Rectal smooth muscle tissue (tissue), 1 donor: ENCODE measurements around the gene SECTM1.

ENCODE experiments used
- H3K27ac ChIP-seq: one replicate; pipeline ENCODE4 v1.7.0; 2013; ENCODE audit warnings: low read depth, low read length, inconsistent platforms
- H3K27me3 ChIP-seq: one replicate; pipeline ENCODE4 v1.7.0; 2013; ENCODE audit warnings: low read length; ENCODE audit not compliant: control insufficient read depth, insufficient read depth
- H3K36me3 ChIP-seq: one replicate; pipeline ENCODE4 v1.7.0; 2013; ENCODE audit warnings: low read length; ENCODE audit not compliant: control insufficient read depth, insufficient read depth
- H3K4me1 ChIP-seq: one replicate; pipeline ENCODE4 v1.7.0; 2013; ENCODE audit warnings: low read length; ENCODE audit not compliant: control insufficient read depth, insufficient read depth
- H3K4me3 ChIP-seq: one replicate; pipeline ENCODE4 v1.7.0; 2013; ENCODE audit warnings: low read length
- H3K9ac ChIP-seq: one replicate; pipeline ENCODE4 v1.7.0; 2013; ENCODE audit warnings: low read length

Gene SECTM1

GRCh38 chr17:82334622-82335394, 1.2 kb upstream of the SECTM1 start:
- no peaks in the 10 kb centered on the region for H3K36me3 ChIP-seq
- H3K27me3 ChIP-seq = peaks cover 5% of the 10 kb centered on the region
- peaks cover 21% of the 10 kb centered on the region for H3K4me1 ChIP-seq
- H3K9ac ChIP-seq = no peak overlapping the region
- peak overlapping the region; percentile 53 for H3K27ac ChIP-seq
- H3K4me3 ChIP-seq = peak overlapping the region; percentile 71

GRCh38 chr17:82334204-82334621, 647 bp upstream of the SECTM1 start:
- H3K9ac ChIP-seq = no peak overlapping the region
- peaks cover 21% of the 10 kb centered on the region for H3K4me1 ChIP-seq
- H3K27ac ChIP-seq = peak overlapping the region; percentile 53
- H3K36me3 ChIP-seq = no peaks in the 10 kb centered on the region
- peaks cover 5% of the 10 kb centered on the region for H3K27me3 ChIP-seq
- H3K4me3 ChIP-seq = peak overlapping the region; percentile 71

- H3K4me3 ChIP-seq = peak overlapping the region; percentile 57
- no peak overlapping the region for H3K9ac ChIP-seq
- peaks cover 5% of the 10 kb centered on the region for H3K27me3 ChIP-seq
- no peaks in the 10 kb centered on the region for H3K36me3 ChIP-seq
- H3K4me1 ChIP-seq = peaks cover 17% of the 10 kb centered on the region
- H3K27ac ChIP-seq = no peak overlapping the region
These were observed 792 bp downstream of the SECTM1 start for GRCh38 chr17:82332669-82333278.

GRCh38 chr17:82331345-82331939, 2.1 kb downstream of the SECTM1 start:
- H3K36me3 ChIP-seq = no peaks in the 10 kb centered on the region
- H3K27ac ChIP-seq = no peak overlapping the region
- no peak overlapping the region for H3K4me3 ChIP-seq
- peaks cover 5% of the 10 kb centered on the region for H3K27me3 ChIP-seq
- H3K4me1 ChIP-seq = peaks cover 17% of the 10 kb centered on the region
- no peak overlapping the region for H3K9ac ChIP-seq

GRCh38 chr17:82330322-82331239, 3.0 kb downstream of the SECTM1 start:
- Histone ChIP-seq H3K4me3 (peak overlapping the region; percentile 24), H3K36me3 (no peaks in the 10 kb centered on the region), H3K9ac (no peak overlapping the region), H3K27ac (no peak overlapping the region), H3K4me1 (peaks cover 17% of the 10 kb centered on the region), H3K27me3 (peaks cover 5% of the 10 kb centered on the region)

GRCh38 chr17:82329683-82330321, 3.8 kb downstream of the SECTM1 start:
- Histone ChIP-seq H3K4me1 (peaks cover 11% of the 10 kb centered on the region), H3K27ac (no peak overlapping the region), H3K27me3 (peaks cover 5% of the 10 kb centered on the region), H3K36me3 (no peaks in the 10 kb centered on the region), H3K4me3 (no peak overlapping the region), H3K9ac (no peak overlapping the region)

GRCh38 chr17:82328994-82329507, 4.5 kb downstream of the SECTM1 start:
- H3K36me3 ChIP-seq = no peaks in the 10 kb centered on the region
- H3K4me3 ChIP-seq = peak overlapping the region; percentile 10
- no peak overlapping the region for H3K27ac ChIP-seq
- peaks cover 6% of the 10 kb centered on the region for H3K4me1 ChIP-seq
- H3K9ac ChIP-seq = no peak overlapping the region
- H3K27me3 ChIP-seq = peaks cover 5% of the 10 kb centered on the region

GRCh38 chr17:82328141-82328993, 5.2 kb downstream of the SECTM1 start:
- H3K27me3 ChIP-seq = peaks cover 5% of the 10 kb centered on the region
- peaks cover 6% of the 10 kb centered on the region for H3K4me1 ChIP-seq
- H3K36me3 ChIP-seq = no peaks in the 10 kb centered on the region
- no peak overlapping the region for H3K27ac ChIP-seq
- H3K4me3 ChIP-seq = no peak overlapping the region
- no peak overlapping the region for H3K9ac ChIP-seq

- Histone ChIP-seq H3K9ac (no peak overlapping the region), H3K27ac (no peak overlapping the region), H3K27me3 (peaks cover 5% of the 10 kb centered on the region)
These were observed 5.8 kb downstream of the SECTM1 start for GRCh38 chr17:82327757-82328140.

GRCh38 chr17:82327289-82327688, 6.3 kb downstream of the SECTM1 start:
- peaks cover 6% of the 10 kb centered on the region for H3K4me1 ChIP-seq
- H3K27ac ChIP-seq = no peak overlapping the region
- H3K9ac ChIP-seq = no peak overlapping the region
- no peaks in the 10 kb centered on the region for H3K36me3 ChIP-seq
- peaks cover 5% of the 10 kb centered on the region for H3K27me3 ChIP-seq
- H3K4me3 ChIP-seq = no peak overlapping the region

More at GRCh38 chr17:82327757-82328140, 5.8 kb downstream of the SECTM1 start:
- H3K36me3 ChIP-seq = no peaks in the 10 kb centered on the region
- H3K4me3 ChIP-seq = no peak overlapping the region
- H3K4me1 ChIP-seq = peaks cover 6% of the 10 kb centered on the region
